ENCODE results near the gene PGP.

Gene PGP

GRCh38 chr16:2179576-2179975, 35.1 kb downstream of the PGP start:
- DNase-seq = no peak

GRCh38 chr16:2179107-2179501, 35.5 kb downstream of the PGP start:
- no peak for DNase-seq

- DNase-seq = no peak
Observed at GRCh38 chr16:2178321-2179106, 36.1 kb downstream of the PGP start.

- DNase-seq = no peak
Observed at GRCh38 chr16:2177561-2177960, 37.1 kb downstream of the PGP start.

GRCh38 chr16:2177101-2177500, 37.5 kb downstream of the PGP start:
- no peak for DNase-seq

- DNase-seq = no peak
Observed at GRCh38 chr16:2176047-2176446, 38.6 kb downstream of the PGP start.

GRCh38 chr16:2175454-2175853, 39.2 kb downstream of the PGP start:
- no peak for DNase-seq

GRCh38 chr16:2174396-2175131, 40.1 kb downstream of the PGP start:
- no peak for DNase-seq

- DNase-seq = no peak
Observed at GRCh38 chr16:2173916-2174315, 40.7 kb downstream of the PGP start.

- no peak for DNase-seq
Observed at GRCh38 chr16:2173366-2173765, 41.3 kb downstream of the PGP start.

GRCh38 chr16:2172688-2173335, 41.8 kb downstream of the PGP start:
- DNase-seq = no peak

- no peak for DNase-seq
Observed at GRCh38 chr16:2171601-2172178, 43.0 kb downstream of the PGP start.

GRCh38 chr16:2170587-2171435, 43.8 kb downstream of the PGP start:
- no peak for DNase-seq

GRCh38 chr16:2170080-2170479, 44.6 kb downstream of the PGP start:
- DNase-seq = no peak

GRCh38 chr16:2167068-2167638, 47.5 kb downstream of the PGP start:
- DNase-seq = no peak

- DNase-seq = no peak
Observed at GRCh38 chr16:2166263-2167067, 48.2 kb downstream of the PGP start.

GRCh38 chr16:2165861-2166260, 48.8 kb downstream of the PGP start:
- DNase-seq = no peak

GRCh38 chr16:2163211-2163881, 51.3 kb downstream of the PGP start:
- no peak for DNase-seq

GRCh38 chr16:2162676-2163118, 51.9 kb downstream of the PGP start:
- no peak for DNase-seq

- DNase-seq = no peak
Observed at GRCh38 chr16:2161911-2162310, 52.7 kb downstream of the PGP start.
